IMR-90 (cell line): ENCODE results near the gene ATP23. TPM values are rescaled to one million over a fixed set of nuclear protein-coding genes. Genes with fewer than 3 reads are reported as not detected.

ENCODE experiments used
- polyA plus RNA-seq, 3 experiments: library from polyadenylated mRNA; depleted of rRNA; stranded (reverse); fragments of >200 nt; gene quantifications; 2 replicates each; pipeline ENCODE4 v1.2.3, GENCODE V29; 2012; ENCODE audit warnings: low replicate concordance in 1 of 3
- total RNA-seq: library from RNA; depleted of rRNA; stranded (reverse); fragments of >200 nt; gene quantifications from 2 replicates; pipeline ENCODE4 v1.2.3, GENCODE V29; 2012; rRNA removed

ATP23 gene
- total and polyA plus RNA-seq, 2 of the 4 experiments (the other 2 are of a cell fraction): 6.4 to 7.2 TPM

Other genes starting within 250 kb of the ATP23 start
- 159 and 182 TPM in 2 replicates for gene OS9, start 247.4 kb upstream of the ATP23 start, total RNA-seq
- gene OS9, start 247.4 kb upstream of the ATP23 start, polyA plus RNA-seq (2012; rRNA removed): 188 and 272 TPM in 2 replicates
- gene AGAP2, start 202.8 kb upstream of the ATP23 start, total RNA-seq: 0.18 and 0.28 TPM in 2 replicates
- 0.03 and 0.07 TPM in 2 replicates for gene AGAP2, start 202.8 kb upstream of the ATP23 start, polyA plus RNA-seq (2012; rRNA removed)
- gene TSPAN31, start 196.5 kb upstream of the ATP23 start, total RNA-seq: 51.1 and 71.2 TPM in 2 replicates
- gene TSPAN31, start 196.5 kb upstream of the ATP23 start, polyA plus RNA-seq (2012; rRNA removed): 9.9 and 12.3 TPM in 2 replicates
- gene CDK4, start 189.3 kb upstream of the ATP23 start, total RNA-seq: 239 and 297 TPM in 2 replicates
- 252 and 261 TPM in 2 replicates for gene CDK4, start 189.3 kb upstream of the ATP23 start, polyA plus RNA-seq (2012; rRNA removed)
- gene MARCHF9, start 186.5 kb upstream of the ATP23 start, total RNA-seq: 1.1 TPM in 2 replicates
- gene MARCHF9, start 186.5 kb upstream of the ATP23 start, polyA plus RNA-seq (2012; rRNA removed): 4.7 and 5.4 TPM in 2 replicates
- gene CYP27B1, start 174.5 kb upstream of the ATP23 start, total RNA-seq: 0.36 and 0.56 TPM in 2 replicates
- gene CYP27B1, start 174.5 kb upstream of the ATP23 start, polyA plus RNA-seq (2012; rRNA removed): 0.80 and 1.3 TPM in 2 replicates
- 10.8 and 12.4 TPM in 2 replicates for gene METTL1, start 169.5 kb upstream of the ATP23 start, total RNA-seq
- 27.5 and 31.4 TPM in 2 replicates for gene METTL1, start 169.5 kb upstream of the ATP23 start, polyA plus RNA-seq (2012; rRNA removed)
- 3.2 and 3.6 TPM in 2 replicates for gene EEF1AKMT3, start 169.0 kb upstream of the ATP23 start, total RNA-seq
- 7.6 and 8.1 TPM in 2 replicates for gene EEF1AKMT3, start 169.0 kb upstream of the ATP23 start, polyA plus RNA-seq (2012; rRNA removed)
- 10.8 and 11.5 TPM in 2 replicates for gene TSFM, start 158.8 kb upstream of the ATP23 start, total RNA-seq
- gene TSFM, start 158.8 kb upstream of the ATP23 start, polyA plus RNA-seq (2012; rRNA removed): 14.0 and 16.3 TPM in 2 replicates
- 1.1 and 1.3 TPM in 2 replicates for gene AVIL, start 122.8 kb upstream of the ATP23 start, total RNA-seq
- 2.1 and 2.5 TPM in 2 replicates for gene AVIL, start 122.8 kb upstream of the ATP23 start, polyA plus RNA-seq (2012; rRNA removed)
- gene CTDSP2, start 94.8 kb upstream of the ATP23 start, total RNA-seq: 79.4 and 114 TPM in 2 replicates
- gene CTDSP2, start 94.8 kb upstream of the ATP23 start, polyA plus RNA-seq (2012; rRNA removed): 150 and 156 TPM in 2 replicates